Thoracic aorta (tissue), 2 donors: Measurements from ENCODE around the gene TNIP3. TPM values are rescaled to one million over a fixed set of nuclear protein-coding genes. Genes with fewer than 3 reads are reported as not detected.

Experiments
- ATAC-seq: fragments of 150-250 bp; one replicate; pipeline ENCODE4 v1.8.0; 2017; ENCODE audit warnings: low read depth; ENCODE audit not compliant: insufficient number of reproducible peaks, low FRiP score
- DNase-seq: peaks from one replicate; pipeline ENCODE4 v3.0.0-alpha.2; 2020; ENCODE audit warnings: low spot score
- H3K27ac ChIP-seq, 2 donors: fragments of 200-600 bp; sonication (generic); 1 replicate in 1 of 2; 2 replicates in 1 of 2; pipeline ENCODE4 v1.5.1; 2016; ENCODE audit warnings: mild to moderate bottlenecking in 2 of 2, moderate library complexity in 2 of 2
- H3K27me3 ChIP-seq: fragments of 200-600 bp; sonication (generic); replicated peaks from 2 replicates; pipeline ENCODE4 v1.6.0; 2016; ENCODE audit warnings: mild to moderate bottlenecking; ENCODE audit not compliant: insufficient read depth
- H3K36me3 ChIP-seq: fragments of 200-600 bp; sonication (generic); one replicate; pipeline ENCODE4 v1.5.1; 2016
- H3K4me1 ChIP-seq, 2 donors: fragments of 200-600 bp; sonication (generic); 1 replicate in 1 of 2; 2 replicates in 1 of 2; pipeline versions ENCODE4 v1.5.1 to v1.6.0; 2016; ENCODE audit warnings: low read depth in 2 of 2, mild to moderate bottlenecking in 1 of 2; ENCODE audit not compliant: control insufficient read depth in 1 of 2
- H3K4me3 ChIP-seq: fragments of 200-600 bp; sonication (generic); 2 replicates; pipeline ENCODE4 v1.5.1; 2016; ENCODE audit warnings: mild to moderate bottlenecking
- H3K9me3 ChIP-seq: fragments of 200-600 bp; sonication (generic); 2 replicates; pipeline ENCODE4 v1.5.1; 2016
- total RNA-seq, 2 donors: library from RNA; depleted of rRNA; stranded (reverse); fragments of >200 nt; gene quantifications; one replicate each; pipeline versions ENCODE4 v1.1.0 to v1.2.3, GENCODE V29; 2016
- TF ChIP-seq, protein P1 (sequence below): fragments of 200-600 bp; sonication (generic); IDR thresholded peaks from one replicate; pipeline ENCODE4 v1.5.1; 2019; ENCODE audit warnings: antibody characterized with exemption

The TNIP3 gene
- total RNA-seq, 2 donors from 2014 or later, result 1.1 TPM; not detected in 1

- TF ChIP-seq, protein P1, sequence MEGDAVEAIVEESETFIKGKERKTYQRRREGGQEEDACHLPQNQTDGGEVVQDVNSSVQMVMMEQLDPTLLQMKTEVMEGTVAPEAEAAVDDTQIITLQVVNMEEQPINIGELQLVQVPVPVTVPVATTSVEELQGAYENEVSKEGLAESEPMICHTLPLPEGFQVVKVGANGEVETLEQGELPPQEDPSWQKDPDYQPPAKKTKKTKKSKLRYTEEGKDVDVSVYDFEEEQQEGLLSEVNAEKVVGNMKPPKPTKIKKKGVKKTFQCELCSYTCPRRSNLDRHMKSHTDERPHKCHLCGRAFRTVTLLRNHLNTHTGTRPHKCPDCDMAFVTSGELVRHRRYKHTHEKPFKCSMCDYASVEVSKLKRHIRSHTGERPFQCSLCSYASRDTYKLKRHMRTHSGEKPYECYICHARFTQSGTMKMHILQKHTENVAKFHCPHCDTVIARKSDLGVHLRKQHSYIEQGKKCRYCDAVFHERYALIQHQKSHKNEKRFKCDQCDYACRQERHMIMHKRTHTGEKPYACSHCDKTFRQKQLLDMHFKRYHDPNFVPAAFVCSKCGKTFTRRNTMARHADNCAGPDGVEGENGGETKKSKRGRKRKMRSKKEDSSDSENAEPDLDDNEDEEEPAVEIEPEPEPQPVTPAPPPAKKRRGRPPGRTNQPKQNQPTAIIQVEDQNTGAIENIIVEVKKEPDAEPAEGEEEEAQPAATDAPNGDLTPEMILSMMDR, result no peak
- ATAC-seq (no peak), DNase-seq (no peak)
- H3K9me3 ChIP-seq, result no peaks in the 10 kb centered on the region
- no peaks in the 10 kb centered on the region for H3K27me3 ChIP-seq
- no peaks in the 10 kb centered on the region for H3K4me1 ChIP-seq
- no peak overlapping the region for H3K4me3 ChIP-seq
- H3K27ac ChIP-seq, result no peak overlapping the region
- H3K36me3 ChIP-seq, result no peaks in the 10 kb centered on the region
Measured at GRCh38 chr4:121166976-121167375, 2.9 kb upstream of the TNIP3 start.

DNA sequence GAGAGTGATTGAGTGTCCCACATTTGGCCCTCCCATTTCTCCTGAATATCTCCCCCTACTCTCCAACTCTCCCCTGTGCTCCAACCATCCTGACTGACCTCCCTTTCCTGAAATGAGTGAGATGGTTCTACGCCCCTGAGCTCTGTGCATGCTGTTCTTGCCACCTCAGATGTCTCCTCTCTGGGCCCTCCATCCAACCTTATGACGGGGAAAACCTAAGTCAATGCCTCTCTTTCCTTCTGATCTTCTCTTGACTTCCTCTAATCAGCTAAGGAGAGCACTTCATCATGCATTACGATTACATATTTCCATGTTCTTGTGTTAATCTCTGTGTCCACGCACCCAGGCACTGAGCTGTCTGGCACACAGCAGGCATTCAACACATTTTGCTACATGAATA is 1.1 kb upstream of the TNIP3 start:
- ATAC-seq (no peak), DNase-seq (no peak)
- Histone ChIP-seq H3K27me3 (no peaks in the 10 kb centered on the region), H3K36me3 (no peaks in the 10 kb centered on the region), H3K4me1 (no peaks in the 10 kb centered on the region), H3K4me3 (no peak overlapping the region), H3K9me3 (no peaks in the 10 kb centered on the region), H3K27ac (no peak overlapping the region)
- TF ChIP-seq, protein P1, result no peak

- Histone ChIP-seq H3K4me1 (peaks cover 5 to 10% of the 10 kb centered on the region in 2 donors), H3K4me3 (peak overlapping the region; percentile 73), H3K36me3 (no peaks in the 10 kb centered on the region), H3K27ac (no peak overlapping the region), H3K27me3 (no peaks in the 10 kb centered on the region), H3K9me3 (no peaks in the 10 kb centered on the region)
- DNase-seq, result no peak
- TF ChIP-seq, protein P1, result no peak
- no peak for ATAC-seq
Measured at GRCh38 chr4:121156822-121157769, 7.0 kb downstream of the TNIP3 start.

DNA sequence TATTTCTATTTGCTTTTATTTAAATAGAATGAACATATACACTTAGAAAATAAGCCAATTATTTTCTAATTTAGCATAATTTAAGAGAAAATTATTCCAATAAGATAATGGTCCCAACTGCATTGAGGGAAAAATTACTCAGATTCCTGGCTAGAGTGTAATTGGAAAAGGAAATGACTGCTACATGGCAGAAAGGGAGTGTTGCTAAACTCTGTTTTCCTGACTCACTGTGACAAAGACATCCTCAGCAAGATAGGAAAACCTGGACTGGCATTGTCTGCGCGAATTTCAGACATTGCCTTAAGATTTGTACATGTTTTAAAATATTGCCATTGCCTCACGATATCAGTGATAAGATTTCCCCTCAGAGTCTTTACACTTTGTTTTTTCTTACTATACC is 8.2 kb downstream of the TNIP3 start:
- DNase-seq (no peak), ATAC-seq (no peak)
- Histone ChIP-seq H3K27ac (no peak overlapping the region), H3K4me3 (peak overlapping the region; percentile 73), H3K4me1 (peaks cover 5 to 10% of the 10 kb centered on the region in 2 donors), H3K27me3 (no peaks in the 10 kb centered on the region), H3K36me3 (no peaks in the 10 kb centered on the region), H3K9me3 (no peaks in the 10 kb centered on the region)
- TF ChIP-seq, protein P1, result no peak

DNA sequence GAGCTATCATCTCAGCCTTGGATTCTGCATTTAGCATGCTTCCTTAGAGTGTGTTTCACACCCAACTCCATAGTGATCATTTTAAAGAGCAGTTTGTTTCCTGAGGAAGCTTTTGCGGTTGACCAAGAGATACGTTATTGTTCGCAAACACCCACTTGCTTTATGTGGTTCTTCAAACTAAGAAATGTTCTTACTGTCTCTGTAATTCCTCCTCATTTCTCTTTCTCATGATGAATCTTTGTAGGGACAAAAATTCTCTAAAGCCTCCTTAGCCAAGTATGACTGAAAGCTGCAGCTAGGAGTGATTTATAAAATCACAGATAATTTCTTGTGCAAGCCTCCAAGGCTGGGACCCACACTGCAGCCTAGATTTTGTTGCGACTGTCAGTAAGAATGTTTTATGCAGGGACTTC is 10.0 kb downstream of the TNIP3 start:
- Histone ChIP-seq H3K36me3 (no peaks in the 10 kb centered on the region), H3K4me3 (no peak overlapping the region), H3K9me3 (no peaks in the 10 kb centered on the region), H3K27ac (no peak overlapping the region), H3K27me3 (no peaks in the 10 kb centered on the region), H3K4me1 (peaks cover 5 to 10% of the 10 kb centered on the region in 2 donors)
- DNase-seq, result no peak
- TF ChIP-seq, protein P1, result no peak
- no peak for ATAC-seq
